HL-60 (cell line): Measurements from ENCODE around the gene DDX49.

Experiments used
- POLR2AphosphoS5 ChIP-seq: IDR thresholded peaks from 2 replicates; pipeline ENCODE4 v1.6.1; 2012; ENCODE audit warnings: low read depth
- TF ChIP-seq, protein P1 (sequence below): IDR thresholded peaks from one replicate; pipeline ENCODE4 v1.5.1; 2011; ENCODE audit warnings: low read length, control low read depth, inconsistent platforms; ENCODE audit not compliant: insufficient read depth

DNA sequence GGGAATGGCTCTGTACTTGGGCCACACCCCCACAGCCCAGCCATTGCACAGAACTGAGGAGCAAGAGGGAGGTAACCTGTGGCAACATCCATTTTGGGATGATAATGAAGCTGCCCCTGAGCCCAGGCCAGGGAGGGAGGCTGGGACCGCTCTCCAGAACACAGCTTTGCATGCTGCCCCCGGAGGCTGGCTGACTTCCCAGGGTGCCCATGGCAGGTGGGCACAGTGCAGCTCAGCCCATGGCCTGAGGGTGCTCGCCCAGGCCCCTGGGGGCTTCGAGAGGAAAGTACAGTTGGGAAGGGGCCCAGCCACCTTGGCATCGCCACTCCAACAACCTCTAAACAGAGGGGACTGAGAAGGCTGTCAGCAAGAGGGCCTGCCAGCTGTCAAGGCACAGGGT is 6.0 kb upstream of the DDX49 start:
- TF ChIP-seq, protein P1, sequence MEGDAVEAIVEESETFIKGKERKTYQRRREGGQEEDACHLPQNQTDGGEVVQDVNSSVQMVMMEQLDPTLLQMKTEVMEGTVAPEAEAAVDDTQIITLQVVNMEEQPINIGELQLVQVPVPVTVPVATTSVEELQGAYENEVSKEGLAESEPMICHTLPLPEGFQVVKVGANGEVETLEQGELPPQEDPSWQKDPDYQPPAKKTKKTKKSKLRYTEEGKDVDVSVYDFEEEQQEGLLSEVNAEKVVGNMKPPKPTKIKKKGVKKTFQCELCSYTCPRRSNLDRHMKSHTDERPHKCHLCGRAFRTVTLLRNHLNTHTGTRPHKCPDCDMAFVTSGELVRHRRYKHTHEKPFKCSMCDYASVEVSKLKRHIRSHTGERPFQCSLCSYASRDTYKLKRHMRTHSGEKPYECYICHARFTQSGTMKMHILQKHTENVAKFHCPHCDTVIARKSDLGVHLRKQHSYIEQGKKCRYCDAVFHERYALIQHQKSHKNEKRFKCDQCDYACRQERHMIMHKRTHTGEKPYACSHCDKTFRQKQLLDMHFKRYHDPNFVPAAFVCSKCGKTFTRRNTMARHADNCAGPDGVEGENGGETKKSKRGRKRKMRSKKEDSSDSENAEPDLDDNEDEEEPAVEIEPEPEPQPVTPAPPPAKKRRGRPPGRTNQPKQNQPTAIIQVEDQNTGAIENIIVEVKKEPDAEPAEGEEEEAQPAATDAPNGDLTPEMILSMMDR, result no peak
- TF ChIP-seq POLR2AphosphoS5, result no peak
